Measurements from ENCODE around the gene DACT2. TPM values are rescaled to one million over a fixed set of nuclear protein-coding genes. Genes with fewer than 3 reads are reported as not detected.

Gene DACT2
- total and polyA plus RNA-seq, 2 of the 8 experiments (the other 6 are each of a cell fraction or from before 2014, with no cell fraction given) = 2.9 to 3.1 TPM

DNA sequence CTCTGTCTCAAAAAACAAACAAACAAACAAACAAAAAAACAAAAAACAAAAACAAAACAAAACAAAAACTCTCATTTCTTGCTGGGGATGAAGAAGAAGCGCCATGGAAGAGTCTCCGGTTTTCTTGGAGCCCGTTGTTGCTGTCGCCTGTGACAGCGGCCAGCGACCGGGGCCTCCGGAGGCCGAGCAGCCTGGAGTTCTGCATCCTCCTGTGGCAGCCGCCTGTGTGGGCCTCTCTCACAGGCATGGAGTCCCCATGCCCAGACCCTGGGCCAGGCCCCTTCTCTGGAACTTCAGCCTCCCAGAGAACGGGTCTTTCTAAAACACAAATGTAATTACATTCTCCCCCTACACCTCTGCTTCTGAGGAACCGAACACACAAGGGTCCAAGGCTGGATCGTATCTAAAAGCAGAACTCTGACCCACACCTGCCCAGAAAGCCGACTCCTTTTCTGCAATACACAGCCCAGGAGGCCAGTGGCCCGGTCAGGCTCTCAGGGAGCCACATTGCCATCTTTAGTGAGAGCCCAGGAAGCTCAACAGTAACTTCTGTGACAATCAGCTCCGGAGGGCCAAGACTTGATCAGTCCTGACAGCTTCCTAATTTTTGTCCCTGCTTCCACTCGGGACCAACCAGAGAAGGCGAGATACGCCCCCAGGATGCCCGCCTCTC, 18.5 kb downstream of the DACT2 start:
- Histone ChIP-seq H3K4me2 (ENCODE audit: insufficient read depth in 1 of 2, low read depth in 2 of 2, low read length in 2 of 2) (peak overlapping the region in 1 of 2 experiments; percentile 41; a peak in 2 of 4 replicates), H3K79me2 (ENCODE audit: control insufficient read depth in 1 of 2, insufficient read depth in 2 of 2, low read length in 2 of 2) (no peaks in the 10 kb centered on the region), H3K14ac (ENCODE audit: insufficient read length) (no peak overlapping the region), H2BK20ac (ENCODE audit: low read length) (no peak overlapping the region), H4K91ac (replicated peaks; ENCODE audit: insufficient read length, low read length) (no peak overlapping the region), H2AFZ (ENCODE audit: low read length) (no peak overlapping the region), H3K27ac (ENCODE audit: low read depth, low read length) (no peak overlapping the region), H3K23ac (ENCODE audit: insufficient read length) (no peak overlapping the region), H3K27me3 (replicated peaks in 1 of 4; ENCODE audit: control insufficient read depth in 3 of 4, extremely low read depth in 1 of 4, insufficient read depth in 3 of 4, low read length in 3 of 4) (peaks cover 0 to 14% (median 9%) of the 10 kb centered on the region in 4 experiments; a peak in 6 of 7 replicates), H3K23me2 (ENCODE audit: low read depth, low read length) (no peaks in the 10 kb centered on the region), H2BK12ac (ENCODE audit: low read depth, low read length) (no peak overlapping the region), H3K4me1 (replicated peaks in 1 of 4; ENCODE audit: control insufficient read depth in 3 of 4, insufficient read depth in 4 of 4, low read length in 3 of 4) (peaks cover 4 to 14% (median 8%) of the 10 kb centered on the region in 4 experiments), H3K56ac (replicated peaks; ENCODE audit: insufficient read length, low read depth, low read length) (no peak overlapping the region), H4K20me1 (replicated peaks in 1 of 2; ENCODE audit: control insufficient read depth in 1 of 2, insufficient read depth in 2 of 2, low read length in 2 of 2) (no peaks in the 10 kb centered on the region), H4K8ac (ENCODE audit: extremely low read depth, insufficient read depth, low read length) (peak overlapping the region; percentile 11; the same call in 1 of the 2 replicates), H2BK120ac (replicated peaks; ENCODE audit: low read depth, low read length) (no peak overlapping the region), H3K36me3 (ENCODE audit: control insufficient read depth in 2 of 4, insufficient read depth in 4 of 4, low read length in 3 of 4) (no peaks in the 10 kb centered on the region), H2AK5ac (ENCODE audit: low read depth, low read length) (no peak overlapping the region), H3K4me3 (ENCODE audit: extremely low read depth in 1 of 4, insufficient read depth in 2 of 4, low read depth in 3 of 4, low read length in 4 of 4) (peak overlapping the region in 1 of 4 experiments; percentile 16; a peak in 1 of 8 replicates), H3K4ac (replicated peaks; ENCODE audit: insufficient read length, low read depth, low read length) (no peak overlapping the region), H3K18ac (ENCODE audit: extremely low read depth, low read length) (0 out of 2 replicates have a peak overlapping the region, but pooled peaks have one; percentile 19), H4K5ac (ENCODE audit: insufficient read length, low read depth, low read length) (no peak overlapping the region), H2BK15ac (ENCODE audit: low read length) (no peak overlapping the region), H3K9ac (replicated peaks in 1 of 4; ENCODE audit: extremely low read depth in 1 of 4, low read depth in 3 of 4, low read length in 3 of 4) (no peak overlapping the region), H3K9me3 (ENCODE audit: insufficient read depth in 2 of 2, low read depth in 1 of 2, low read length in 1 of 2) (no peaks in the 10 kb centered on the region), H3K79me1 (ENCODE audit: low read depth, low read length) (no peaks in the 10 kb centered on the region), H2BK5ac (ENCODE audit: low read depth, low read length) (no peak overlapping the region)
- FAIRE-seq (no peak), DNase-seq (ENCODE audit: low read depth in 1 of 2, low spot score in 2 of 2) (no peak)
- ChIA-PET POLR2A (ENCODE audit: partially characterized antibody) (interaction anchor here (1.0 to 1.6 kb wide), 3 partner anchors 9 to 24 kb away, joined by 3 read pairs; no protein-coding TSS in a partner anchor), CTCF (ENCODE audit: partially characterized antibody) (interaction anchor here (0.9 to 2.4 kb wide), 5 partner anchors 12 to 106 kb away, joined by 4 to 12 read pairs (median 7); no protein-coding TSS in a partner anchor)
- WGBS, 2 experiments (ENCODE audit: extremely low coverage in 1 of 2, insufficient coverage in 1 of 2, insufficient read length in 1 of 2, insufficient replicate concordance in 2 of 2, low coverage in 1 of 2, low lambda C conversion rate in 2 of 2, missing lambda C conversion rate in 1 of 2) = 74% methylated on average over 20 of the region's 20 CpGs; no CpG with 5 or more reads in 1 of the 2 experiments
- no peak for TF ChIP-seq POU5F1 (IDR thresholded peaks at IDR 0.05; ENCODE audit: low read depth, low read length)
- no peak for TF ChIP-seq TAF7 (optimal IDR thresholded peaks at IDR 0.05; ENCODE audit: borderline replicate concordance, low read depth, low read length)
- no peak for TF ChIP-seq POLR2A (IDR thresholded peaks at IDR 0.05; ENCODE audit: control extremely low read depth in 1 of 2, low read depth in 2 of 2, low read length in 2 of 2)
- TF ChIP-seq SUZ12 (IDR thresholded peaks at IDR 0.05; ENCODE audit: low read length) = no peak
- TF ChIP-seq RXRA (IDR thresholded peaks at IDR 0.05; ENCODE audit: insufficient read depth, low read depth, low read length) = no peak
- no peak for TF ChIP-seq TAF1 (IDR thresholded peaks at IDR 0.05; ENCODE audit: low read depth, low read length)
- no peak for TF ChIP-seq ATF3 (IDR thresholded peaks at IDR 0.05; ENCODE audit: insufficient read depth, low read depth, low read length)
- no peak for TF ChIP-seq SIRT6 (IDR thresholded peaks at IDR 0.05; ENCODE audit: low read length)
- TF ChIP-seq HDAC2 (IDR thresholded peaks at IDR 0.05; ENCODE audit: borderline replicate concordance in 1 of 2, low read depth in 2 of 2, low read length in 2 of 2) = no peak
- no peak for TF ChIP-seq SP2 (IDR thresholded peaks at IDR 0.05; ENCODE audit: low read length)
- no peak for TF ChIP-seq TBP (IDR thresholded peaks at IDR 0.05; ENCODE audit: low read depth, low read length)
- TF ChIP-seq TCF12 (IDR thresholded peaks at IDR 0.05; ENCODE audit: low read depth, low read length) = no peak
